GM10248 (cell line): ENCODE results near the gene CDKN2C.

Experiments
- CTCF ChIA-PET: fragments of 300-600 bp; sonication (Branson Sonifier 250); formaldehyde crosslinking; extraction: SDS; loops from one replicate; lab custom pipeline; 2021; ENCODE audit warnings: antibody characterized with exemption; lab: Yijun Ruan, JAX
- POLR2A ChIA-PET: fragments of 350-650 bp; sonication (Branson Sonifier 250); formaldehyde crosslinking; extraction: SDS; loops from one replicate; lab custom pipeline; 2020; ENCODE audit warnings: antibody characterized with exemption; lab: Yijun Ruan, JAX
- DNase-seq: peaks from one replicate; pipeline ENCODE4 v3.0.0; 2012; ENCODE audit errors: extremely low spot score
- TF ChIP-seq, protein P1 (sequence below): IDR thresholded peaks from 2 replicates; pipeline ENCODE4 v1.5.1; 2012; ENCODE audit warnings: mild to moderate bottlenecking, low read depth; ENCODE audit errors: extremely low read depth, missing control alignments, control extremely low read depth

The CDKN2C gene

DNA sequence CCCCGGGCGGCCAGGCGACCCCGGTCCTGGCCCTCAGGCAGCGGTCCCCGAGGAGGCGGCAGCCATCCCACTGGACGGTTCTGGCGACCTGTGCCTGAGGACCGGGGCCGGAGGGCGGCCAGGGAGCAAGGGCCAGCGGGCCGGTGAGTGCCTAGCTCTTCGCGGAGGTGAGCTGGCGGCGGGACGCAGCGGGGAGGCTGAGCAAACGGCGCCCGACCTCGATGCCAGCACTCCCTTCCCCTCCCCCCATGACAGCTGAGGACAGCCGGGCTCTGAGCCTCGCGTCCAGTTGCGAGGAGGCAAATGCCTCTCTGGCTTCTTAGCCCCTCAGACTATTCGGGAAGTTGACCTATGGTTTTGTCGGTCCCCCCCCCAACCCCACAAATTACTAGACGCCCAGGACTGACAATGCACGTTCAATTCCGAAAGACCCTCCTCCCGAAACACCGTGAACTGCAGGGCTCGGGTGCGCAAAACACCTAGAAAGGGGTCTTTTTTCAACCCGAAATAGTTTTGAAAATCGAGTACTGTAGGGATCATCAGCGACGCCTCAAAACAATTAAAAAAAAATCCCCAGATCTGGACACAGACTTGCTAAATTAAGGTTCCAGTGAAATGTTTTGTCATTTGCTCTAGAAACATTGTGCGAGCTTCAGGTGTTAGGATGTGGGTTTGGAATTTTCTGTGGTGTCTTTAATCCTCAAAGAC is 8.3 kb downstream of the CDKN2C start:
- TF ChIP-seq, protein P1, sequence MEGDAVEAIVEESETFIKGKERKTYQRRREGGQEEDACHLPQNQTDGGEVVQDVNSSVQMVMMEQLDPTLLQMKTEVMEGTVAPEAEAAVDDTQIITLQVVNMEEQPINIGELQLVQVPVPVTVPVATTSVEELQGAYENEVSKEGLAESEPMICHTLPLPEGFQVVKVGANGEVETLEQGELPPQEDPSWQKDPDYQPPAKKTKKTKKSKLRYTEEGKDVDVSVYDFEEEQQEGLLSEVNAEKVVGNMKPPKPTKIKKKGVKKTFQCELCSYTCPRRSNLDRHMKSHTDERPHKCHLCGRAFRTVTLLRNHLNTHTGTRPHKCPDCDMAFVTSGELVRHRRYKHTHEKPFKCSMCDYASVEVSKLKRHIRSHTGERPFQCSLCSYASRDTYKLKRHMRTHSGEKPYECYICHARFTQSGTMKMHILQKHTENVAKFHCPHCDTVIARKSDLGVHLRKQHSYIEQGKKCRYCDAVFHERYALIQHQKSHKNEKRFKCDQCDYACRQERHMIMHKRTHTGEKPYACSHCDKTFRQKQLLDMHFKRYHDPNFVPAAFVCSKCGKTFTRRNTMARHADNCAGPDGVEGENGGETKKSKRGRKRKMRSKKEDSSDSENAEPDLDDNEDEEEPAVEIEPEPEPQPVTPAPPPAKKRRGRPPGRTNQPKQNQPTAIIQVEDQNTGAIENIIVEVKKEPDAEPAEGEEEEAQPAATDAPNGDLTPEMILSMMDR: no peak
- peak; percentile 58 for DNase-seq
- ChIA-PET POLR2A (no interaction called here), CTCF (interaction anchor here (0.6 to 3.0 kb wide), 6 partner anchors 8 to 105 kb away, joined by 3 to 11 read pairs (median 6); partner anchors contain the start of gene CDKN2C)

DNA sequence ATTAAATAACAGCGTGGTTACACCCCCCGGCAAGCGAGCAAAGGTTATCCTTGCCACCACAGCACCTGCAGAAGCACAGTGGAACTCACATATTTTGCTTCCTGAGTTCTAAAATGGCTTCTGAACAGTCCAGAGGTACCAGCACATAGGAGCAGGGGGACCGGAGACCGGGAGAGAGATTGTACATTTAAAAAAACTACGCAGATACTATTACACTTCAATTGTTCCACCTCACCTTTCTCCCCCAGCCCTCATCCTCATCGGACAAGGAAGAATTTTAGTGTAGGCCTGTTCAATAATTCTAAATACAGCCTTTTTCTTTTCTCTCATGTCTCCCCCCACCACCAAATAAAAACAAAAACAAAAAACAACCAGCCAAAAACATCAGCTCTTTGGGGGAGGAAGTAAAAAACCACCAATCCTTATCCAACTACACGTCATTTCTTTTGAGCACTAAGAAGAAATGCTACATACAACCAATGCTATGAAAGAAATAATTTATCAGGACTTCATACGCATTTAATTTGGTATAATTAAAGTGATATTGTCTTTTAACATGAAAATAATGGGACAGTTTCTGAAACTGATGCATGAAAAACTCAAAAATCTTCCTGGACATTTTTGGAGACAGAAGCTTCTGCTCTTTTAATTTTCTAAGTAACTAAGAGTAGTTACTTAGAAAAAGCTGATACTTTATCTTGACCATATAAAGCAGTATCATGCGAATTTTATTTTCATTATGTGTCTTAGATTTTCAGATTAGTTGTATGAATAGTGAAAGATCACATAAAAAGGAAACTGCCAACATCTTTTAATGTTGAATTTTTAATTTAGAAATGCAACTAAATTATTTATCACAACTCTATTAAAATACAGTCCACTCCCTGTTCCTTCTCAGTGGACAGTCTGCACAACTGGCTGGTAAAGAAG is 9.1 kb downstream of the CDKN2C start:
- POLR2A ChIA-PET: no interaction called here
- no peak for DNase-seq
- CTCF ChIA-PET: interaction anchor here (0.6 to 3.0 kb wide), 6 partner anchors 7 to 106 kb away, joined by 3 to 11 read pairs (median 6); partner anchors contain the start of gene CDKN2C
- TF ChIP-seq, protein P1: no peak

- POLR2A ChIA-PET: no interaction called here
These were observed 9.9 kb downstream of the CDKN2C start for GRCh38 chr1:50979937-50980336.

DNA sequence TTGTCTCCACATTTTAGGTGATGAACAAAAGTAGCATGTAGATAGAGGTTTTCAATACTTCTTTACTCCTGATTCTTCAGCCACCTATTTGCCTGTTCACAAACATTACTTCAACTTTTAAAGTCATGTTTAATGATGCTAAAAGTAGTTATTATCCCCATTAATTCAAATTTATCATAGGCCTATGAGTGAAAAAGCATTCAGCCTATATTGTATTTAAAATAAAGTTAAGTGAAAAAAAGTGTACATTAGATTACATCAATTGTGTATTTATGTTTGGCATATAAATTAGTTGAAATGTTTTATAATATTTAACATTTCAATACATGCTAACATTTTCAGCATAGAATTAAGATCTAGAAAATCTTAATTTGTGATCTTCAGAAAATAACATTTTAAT is 10.5 kb downstream of the CDKN2C start:
- TF ChIP-seq, protein P1: no peak
- CTCF ChIA-PET: no interaction called here
- POLR2A ChIA-PET: no interaction called here
- DNase-seq: no peak

More at GRCh38 chr1:50979937-50980336, 9.9 kb downstream of the CDKN2C start:
- DNase-seq: no peak
- TF ChIP-seq, protein P1: no peak
- CTCF ChIA-PET: no interaction called here

DNA sequence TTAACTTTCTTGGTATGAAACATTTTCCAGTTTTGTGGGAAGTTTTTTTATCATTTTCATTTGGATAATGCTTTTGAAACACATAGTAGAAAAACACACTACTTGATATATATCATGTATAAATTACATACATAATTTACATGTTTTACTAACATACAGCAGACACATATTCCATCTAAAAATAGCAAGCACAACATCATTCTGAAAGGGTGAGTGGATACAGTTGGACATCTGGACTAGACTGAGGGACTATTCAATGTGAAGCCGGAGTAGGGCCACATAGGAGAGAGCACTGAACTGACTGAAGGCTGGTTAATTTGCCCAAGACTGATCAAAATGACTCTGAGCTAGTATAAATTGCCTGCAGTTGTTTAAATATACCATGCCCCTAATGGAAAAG is 11.7 kb downstream of the CDKN2C start:
- CTCF ChIA-PET: interaction anchor here (2.7 kb wide), 1 partner anchor 12 kb away, joined by 8 read pairs; the partner anchor contains the start of gene CDKN2C
- DNase-seq: no peak
- TF ChIP-seq, protein P1: no peak
- POLR2A ChIA-PET: no interaction called here

GRCh38 chr1:50982611-50983010 is 12.6 kb downstream of the CDKN2C start:
- TF ChIP-seq, protein P1: no peak
- CTCF ChIA-PET: interaction anchor here (1.0 to 2.7 kb wide), 2 partner anchors 13 to 54 kb away, joined by 3 to 8 read pairs; partner anchors contain the start of gene CDKN2C
- DNase-seq: no peak
- POLR2A ChIA-PET: no interaction called here
